Breast epithelium (tissue), 3 donors: ENCODE data around the gene OR5C1.

Experiments used
- POLR2A ChIP-seq: fragments of 450-650 bp; IDR thresholded peaks from one replicate; pipeline ENCODE4 v1.6.1; 2016; ENCODE audit warnings: antibody characterized with exemption, mild to moderate bottlenecking, moderate library complexity
- TF ChIP-seq, protein P1 (sequence below), 3 donors: fragments of 450-650 bp; IDR thresholded peaks; one replicate each; pipeline ENCODE4 v1.5.1; 2016 to 2017; ENCODE audit warnings: antibody characterized with exemption in 3 of 3, mild to moderate bottlenecking in 3 of 3, moderate library complexity in 3 of 3

DNA sequence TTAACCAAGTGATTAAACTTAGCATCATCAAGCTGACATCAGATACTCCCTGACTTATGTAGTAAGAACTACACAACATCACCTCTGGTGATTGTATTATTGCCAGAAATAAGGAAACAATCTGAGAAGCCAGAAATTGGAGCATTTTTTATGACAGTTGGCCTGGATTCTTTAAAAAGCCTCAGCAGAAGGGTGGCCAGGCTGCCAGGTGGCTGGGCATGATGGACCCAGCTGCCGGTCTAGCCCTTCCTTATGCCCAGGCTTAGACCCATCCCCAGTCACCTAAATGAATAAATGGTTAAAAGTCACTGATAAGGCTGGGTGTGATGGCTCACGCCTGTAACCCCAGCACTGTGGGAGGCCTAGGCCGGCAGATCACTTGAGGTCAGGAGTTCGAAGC, 24.0 kb downstream of the OR5C1 start:
- TF ChIP-seq, protein P1, sequence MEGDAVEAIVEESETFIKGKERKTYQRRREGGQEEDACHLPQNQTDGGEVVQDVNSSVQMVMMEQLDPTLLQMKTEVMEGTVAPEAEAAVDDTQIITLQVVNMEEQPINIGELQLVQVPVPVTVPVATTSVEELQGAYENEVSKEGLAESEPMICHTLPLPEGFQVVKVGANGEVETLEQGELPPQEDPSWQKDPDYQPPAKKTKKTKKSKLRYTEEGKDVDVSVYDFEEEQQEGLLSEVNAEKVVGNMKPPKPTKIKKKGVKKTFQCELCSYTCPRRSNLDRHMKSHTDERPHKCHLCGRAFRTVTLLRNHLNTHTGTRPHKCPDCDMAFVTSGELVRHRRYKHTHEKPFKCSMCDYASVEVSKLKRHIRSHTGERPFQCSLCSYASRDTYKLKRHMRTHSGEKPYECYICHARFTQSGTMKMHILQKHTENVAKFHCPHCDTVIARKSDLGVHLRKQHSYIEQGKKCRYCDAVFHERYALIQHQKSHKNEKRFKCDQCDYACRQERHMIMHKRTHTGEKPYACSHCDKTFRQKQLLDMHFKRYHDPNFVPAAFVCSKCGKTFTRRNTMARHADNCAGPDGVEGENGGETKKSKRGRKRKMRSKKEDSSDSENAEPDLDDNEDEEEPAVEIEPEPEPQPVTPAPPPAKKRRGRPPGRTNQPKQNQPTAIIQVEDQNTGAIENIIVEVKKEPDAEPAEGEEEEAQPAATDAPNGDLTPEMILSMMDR (IDR thresholded peaks at IDR 0.05): no peak
- TF ChIP-seq POLR2A: no peak
